SK-N-SH (cell line): ENCODE results near the gene ATG16L1.

Source experiments
- CTCF ChIP-seq: fragments of 200-600 bp; sonication (generic); IDR thresholded peaks from 2 replicates; pipeline ENCODE4 v1.6.1; 2017; ENCODE audit warnings: antibody characterized with exemption, mild to moderate bottlenecking, moderate library complexity
- EZH2phosphoT487 ChIP-seq: fragments of 200-600 bp; sonication (generic); IDR thresholded peaks from 2 replicates; pipeline ENCODE4 v1.6.1; 2017; ENCODE audit warnings: low read depth, mixed run types, mild to moderate bottlenecking, antibody characterized with exemption, moderate library complexity, borderline replicate concordance
- JUND ChIP-seq: IDR thresholded peaks from 2 replicates; pipeline ENCODE4 v1.4.0; 2012
- SIN3A ChIP-seq: IDR thresholded peaks from 2 replicates; pipeline ENCODE4 v1.6.1; 2012; ENCODE audit warnings: low read depth, mild to moderate bottlenecking, low read length, moderate library complexity, borderline replicate concordance
- YY1 ChIP-seq: IDR thresholded peaks from 2 replicates; pipeline ENCODE4 v1.4.0; 2012; ENCODE audit warnings: low read depth, mild to moderate bottlenecking

DNA sequence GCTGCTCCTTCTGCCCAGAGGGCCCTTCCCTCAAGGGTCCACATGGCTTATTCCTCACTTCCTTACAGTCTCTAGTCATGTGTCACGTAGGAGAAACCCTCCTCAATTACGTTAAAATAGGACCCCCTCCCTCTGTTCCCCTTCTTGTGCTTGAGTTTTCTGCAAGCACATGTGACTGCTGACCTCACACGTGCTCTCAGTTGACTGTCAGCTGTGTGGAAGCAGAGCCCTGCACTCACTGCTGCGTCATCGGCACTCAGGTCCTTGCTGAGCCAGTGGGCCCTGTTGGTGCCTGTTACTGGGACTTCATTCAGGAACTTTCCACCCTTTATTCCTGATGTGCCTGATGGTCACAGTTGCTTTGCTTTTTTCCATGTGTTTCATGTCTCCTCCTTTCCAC, 11.1 kb downstream of the ATG16L1 start:
- TF ChIP-seq YY1 (no peak), EZH2phosphoT487 (no peak), CTCF (no peak), SIN3A (no peak), JUND (no peak)
